DOHH2 (cell line): ENCODE data around the gene CNPPD1.

Experiments
- CTCF ChIP-seq: fragments of 200-600 bp; sonication (generic); IDR thresholded peaks from one replicate; pipeline ENCODE4 v1.5.1; 2014; ENCODE audit warnings: antibody characterized with exemption, mild to moderate bottlenecking, low read depth, low read length; ENCODE audit not compliant: poor library complexity, severe bottlenecking
- EZH2phosphoT487 ChIP-seq: fragments of 200-600 bp; sonication (generic); IDR thresholded peaks from 2 replicates; pipeline ENCODE4 v1.6.1; 2017; ENCODE audit warnings: borderline replicate concordance, mild to moderate bottlenecking, antibody characterized with exemption, low read length, moderate library complexity, mixed read lengths

DNA sequence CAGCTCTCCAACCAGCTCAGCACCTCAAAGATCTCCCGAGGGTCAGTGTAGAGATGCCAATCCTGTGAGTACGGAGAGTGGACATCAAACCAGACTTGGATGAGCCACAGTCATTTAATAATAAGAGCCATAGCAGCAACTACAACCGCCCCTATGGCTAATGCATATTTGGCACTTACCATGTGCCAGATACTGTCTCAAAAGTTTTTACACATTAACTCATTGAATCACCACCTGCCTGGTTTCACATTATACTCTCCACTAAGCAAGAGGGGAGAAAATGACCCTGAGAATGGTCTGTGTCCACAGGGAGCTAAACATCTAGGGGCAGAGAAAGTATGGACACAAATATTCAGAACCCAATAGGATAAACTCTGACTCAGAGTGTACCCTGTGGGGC, 2.6 kb downstream of the CNPPD1 start:
- no peak for TF ChIP-seq CTCF
- TF ChIP-seq EZH2phosphoT487 = no peak
